ENCODE data around the gene HOXB5. TPM values are rescaled to one million over a fixed set of nuclear protein-coding genes. Genes with fewer than 3 reads are reported as not detected.

HOXB5 gene
- polyA plus RNA-seq, 1 experiment: not detected

DNA sequence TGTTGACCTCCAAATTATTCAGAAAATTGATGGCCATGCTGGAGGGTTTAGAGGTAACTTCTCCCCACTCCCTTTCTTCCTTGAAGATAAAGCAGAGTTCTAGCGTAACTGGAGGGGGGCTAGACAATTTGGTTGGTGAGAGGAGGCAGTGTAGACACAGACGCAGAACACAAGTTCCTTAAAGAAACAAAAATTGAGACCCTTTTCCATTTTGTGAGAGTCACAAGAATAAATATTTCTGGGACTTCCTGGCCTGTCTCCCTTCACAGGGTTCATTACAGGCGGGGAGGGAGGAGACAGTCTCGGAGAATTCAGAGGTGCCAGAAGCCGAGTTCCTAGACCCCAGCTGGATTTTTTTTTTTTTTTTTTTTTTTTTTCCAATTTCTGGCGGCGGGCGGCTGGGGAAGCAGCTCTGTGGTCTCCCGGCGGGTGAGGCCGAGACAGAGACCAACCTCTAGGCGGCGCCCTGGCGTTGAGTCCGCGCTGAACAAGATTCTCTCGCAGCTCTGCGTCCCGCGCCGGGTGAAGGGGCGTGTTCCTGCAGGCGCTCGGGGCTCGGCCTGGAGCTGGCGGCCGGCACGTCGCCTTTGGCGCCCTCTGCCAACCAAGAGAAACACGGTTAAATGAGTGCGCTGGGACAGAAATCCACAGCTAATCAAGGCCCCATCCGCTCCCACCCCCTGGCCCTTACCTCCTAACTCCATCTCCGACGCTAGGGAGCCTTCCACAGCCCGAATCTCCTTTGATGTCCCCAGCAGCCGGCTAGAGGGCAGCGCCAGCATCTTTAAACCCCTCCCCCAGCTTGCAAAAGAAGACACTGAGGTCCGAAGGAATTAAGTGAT, 42.8 kb upstream of the HOXB5 start:
- DNase-seq (ENCODE audit: low read depth): no peak

DNA sequence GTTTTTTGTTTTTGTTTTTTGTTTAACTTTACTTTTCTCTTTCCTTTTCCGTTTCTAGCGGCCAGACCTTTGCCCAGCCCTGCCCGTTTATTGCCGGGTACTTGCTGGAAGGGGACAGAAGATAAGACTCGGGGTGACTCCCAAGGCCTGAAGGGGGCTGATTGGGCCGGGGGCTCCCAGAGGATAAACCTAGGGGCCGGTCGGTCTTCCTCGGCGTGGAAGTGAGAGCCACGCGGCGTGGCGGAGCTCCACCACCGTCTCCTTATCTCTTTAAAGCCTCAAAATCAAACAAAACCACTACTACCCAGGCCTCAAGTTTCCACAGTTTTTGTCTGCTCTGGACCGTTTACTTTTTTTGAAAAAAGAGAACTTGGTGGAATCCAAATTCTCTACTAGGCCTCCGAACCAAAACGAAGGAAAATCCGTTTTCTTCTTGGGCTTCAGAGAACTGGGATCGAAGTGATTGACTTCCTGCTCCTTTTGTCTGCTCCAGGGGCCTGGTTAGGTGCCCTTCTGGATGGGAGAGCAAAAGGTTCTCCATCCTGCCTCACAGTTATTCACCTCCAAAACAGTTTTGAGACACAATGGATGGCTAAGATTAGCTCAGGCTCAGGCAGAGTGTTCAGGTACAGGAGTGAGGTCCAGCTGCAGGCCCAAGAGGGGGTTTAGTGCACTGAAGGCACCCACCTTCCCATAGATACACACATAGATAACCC, 41.1 kb upstream of the HOXB5 start:
- ChIA-PET POLR2A (no interaction called here), CTCF (interaction anchor here (0.9 to 1.4 kb wide), 2 partner anchors 12 to 33 kb away, joined by 3 to 4 read pairs; no protein-coding TSS in a partner anchor)
- peaks cover 77% of the 10 kb centered on the region for H3K27me3 ChIP-seq (ENCODE audit: control insufficient read depth, insufficient read depth, low read length)
- H3K36me3 ChIP-seq (ENCODE audit: control insufficient read depth, insufficient read depth, low read length): no peaks in the 10 kb centered on the region
- DNase-seq (ENCODE audit: low read depth): no peak
- no peak for TF ChIP-seq CTCF (IDR thresholded peaks at IDR 0.05; ENCODE audit: insufficient read depth, low read depth, low read length)
- H3K4me3 ChIP-seq (ENCODE audit: low read depth, low read length): no peak overlapping the region

More for the DNA sequence above, 42.8 kb upstream of the HOXB5 start:
- H3K27me3 ChIP-seq (ENCODE audit: control insufficient read depth, insufficient read depth, low read length): peaks cover 76% of the 10 kb centered on the region
- no peaks in the 10 kb centered on the region for H3K36me3 ChIP-seq (ENCODE audit: control insufficient read depth, insufficient read depth, low read length)
- H3K4me3 ChIP-seq (ENCODE audit: low read depth, low read length): no peak overlapping the region
- POLR2A ChIA-PET: no interaction called here
- CTCF ChIA-PET: interaction anchor here (0.6 to 1.4 kb wide), 8 partner anchors 9 to 488 kb away, joined by 3 to 5 read pairs (median 4); partner anchors contain the start of gene HOXB9
- TF ChIP-seq CTCF (IDR thresholded peaks at IDR 0.05; ENCODE audit: insufficient read depth, low read depth, low read length): peak; percentile 56

- TF ChIP-seq CTCF (IDR thresholded peaks at IDR 0.05; ENCODE audit: insufficient read depth, low read depth, low read length): no peak
- Histone ChIP-seq H3K27me3 (ENCODE audit: control insufficient read depth, insufficient read depth, low read length) (peaks cover 85% of the 10 kb centered on the region), H3K36me3 (ENCODE audit: control insufficient read depth, insufficient read depth, low read length) (no peaks in the 10 kb centered on the region), H3K4me3 (ENCODE audit: low read depth, low read length) (no peak overlapping the region)
- POLR2A ChIA-PET: no interaction called here
- DNase-seq (ENCODE audit: low read depth): no peak
- CTCF ChIA-PET: interaction anchor here (1.6 kb wide), 1 partner anchor 10 kb away, joined by 5 read pairs; no protein-coding TSS in a partner anchor
These were observed 39.7 kb upstream of the HOXB5 start for GRCh38 chr17:48633266-48633677.

DNA sequence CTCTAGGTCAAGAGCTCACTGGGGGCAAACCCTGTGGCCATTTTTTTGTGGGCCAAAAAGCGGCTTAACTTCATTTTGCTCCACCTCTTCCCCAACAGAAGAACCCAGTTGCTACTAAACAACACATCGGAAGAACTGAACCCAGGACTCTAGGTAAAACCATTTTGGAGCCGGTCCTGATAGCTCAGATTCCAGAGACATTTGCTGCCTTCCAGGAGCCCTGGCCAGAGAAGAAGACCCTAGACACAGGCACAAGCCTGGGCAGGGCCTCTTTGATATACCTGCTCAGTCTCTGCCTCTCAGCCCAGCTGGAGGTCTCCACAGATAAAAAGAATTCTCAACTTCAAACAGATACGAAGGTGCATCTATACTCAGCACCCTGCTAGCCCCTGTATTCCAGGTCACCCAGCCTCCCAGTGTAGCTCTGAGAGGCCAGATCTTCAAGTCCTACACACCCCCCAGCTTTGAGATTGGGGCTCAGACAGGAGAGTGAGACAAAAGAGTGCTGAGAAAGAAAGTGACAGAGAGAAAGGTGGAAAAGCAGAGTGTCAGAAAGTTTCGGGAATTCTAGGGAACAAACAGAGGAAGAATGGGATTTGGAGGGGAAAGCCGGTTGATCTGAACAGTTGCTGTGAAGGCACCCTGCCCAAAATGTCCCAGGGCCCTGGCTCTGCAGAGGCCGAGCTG, 39.1 kb upstream of the HOXB5 start:
- ChIA-PET POLR2A (no interaction called here), CTCF (interaction anchor here (0.7 to 1.6 kb wide), 3 partner anchors 9 to 14 kb away, joined by 3 to 5 read pairs (median 5); no protein-coding TSS in a partner anchor)
- Histone ChIP-seq H3K36me3 (ENCODE audit: control insufficient read depth, insufficient read depth, low read length) (no peaks in the 10 kb centered on the region), H3K27me3 (ENCODE audit: control insufficient read depth, insufficient read depth, low read length) (peaks cover 85% of the 10 kb centered on the region), H3K4me3 (ENCODE audit: low read depth, low read length) (no peak overlapping the region)
- DNase-seq (ENCODE audit: low read depth): no peak
- no peak for TF ChIP-seq CTCF (IDR thresholded peaks at IDR 0.05; ENCODE audit: insufficient read depth, low read depth, low read length)
